Panc1 (cell line): ENCODE data around the gene BARD1. TPM values are rescaled to one million over a fixed set of nuclear protein-coding genes. Genes with fewer than 3 reads are reported as not detected.

Experiments
- ATAC-seq: fragments of 200-7000 bp; cut with Tn5 transposase; 2 replicates; pipeline ENCODE4 v1.9.1; 2020; ENCODE audit warnings: mild to moderate bottlenecking, moderate library complexity
- BruUV-seq: library from RNA; stranded (reverse); fragments of 400-500 nt; replicated peaks from 2 replicates; lab custom pipeline; 2021; lab: Mats Ljungman, UMichigan
- CTCF ChIA-PET: fragments of 300-600 bp; sonication (Branson Sonifier 250); formaldehyde crosslinking; loops from one replicate; lab custom pipeline; 2022; ENCODE audit warnings: antibody characterized with exemption; lab: Charles Lee
- POLR2A ChIA-PET: fragments of 300-600 bp; sonication (Branson Sonifier 250); formaldehyde crosslinking; loops from one replicate; lab custom pipeline; 2022; ENCODE audit warnings: antibody characterized with exemption; lab: Charles Lee
- DNase-seq: peaks from one replicate; pipeline ENCODE4 v3.0.0-alpha.2; 2010; ENCODE audit warnings: low read depth, low spot score
- H3K27ac ChIP-seq: 2 replicates; pipeline ENCODE4 v1.5.1; 2011; ENCODE audit warnings: mild to moderate bottlenecking, low read length, inconsistent platforms
- H3K27me3 ChIP-seq: fragments of 200-500 bp; sonication (Bioruptor generic); 2 replicates; pipeline ENCODE4 v1.6.0; 2014; ENCODE audit warnings: low read length, inconsistent platforms; ENCODE audit not compliant: control insufficient read depth, insufficient read depth
- H3K36me3 ChIP-seq: fragments of 200-500 bp; sonication (Bioruptor generic); 2 replicates; pipeline ENCODE4 v1.5.1; 2014; ENCODE audit warnings: inconsistent platforms, mild to moderate bottlenecking, low read length, moderate library complexity; ENCODE audit not compliant: control insufficient read depth, insufficient read depth
- H3K4me1 ChIP-seq: 2 replicates; pipeline ENCODE4 v1.5.1; 2011; ENCODE audit warnings: inconsistent platforms, mild to moderate bottlenecking, low read length, moderate library complexity; ENCODE audit not compliant: control insufficient read depth, insufficient read depth
- H3K4me3 ChIP-seq, 2 experiments: 2 replicates each; pipeline ENCODE4 v1.5.1; 2011 to 2012; ENCODE audit warnings: low read depth in 2 of 2, low read length in 2 of 2, mild to moderate bottlenecking in 2 of 2, inconsistent platforms in 1 of 2, moderate library complexity in 1 of 2
- H3K9me3 ChIP-seq: fragments of 200-500 bp; sonication (Bioruptor generic); 2 replicates; pipeline ENCODE4 v1.5.1; 2014; ENCODE audit warnings: low read depth, mild to moderate bottlenecking, inconsistent platforms, low read length, moderate library complexity; ENCODE audit not compliant: control insufficient read depth, insufficient read depth
- POLR2AphosphoS5 ChIP-seq: IDR thresholded peaks from 2 replicates; pipeline ENCODE4 v1.6.1; 2012; ENCODE audit warnings: mild to moderate bottlenecking, low read depth, low read length, moderate library complexity
- SIN3A ChIP-seq: IDR thresholded peaks from 2 replicates; pipeline ENCODE4 v1.6.1; 2012; ENCODE audit warnings: low read depth, mild to moderate bottlenecking, low read length, moderate library complexity, borderline replicate concordance; ENCODE audit not compliant: insufficient read depth
- TCF7L2 ChIP-seq: IDR thresholded peaks from 2 replicates; pipeline ENCODE4 v1.6.1; 2011; ENCODE audit warnings: mild to moderate bottlenecking, low read depth, low read length, inconsistent platforms
- in situ Hi-C: cut with HindIII; loops from 2 replicates; pipeline ENCODE4 v1.10.0; 2016; ENCODE audit warnings: low sequenced_read_pairs, low pct_unique_long_range_greater_than_20kb
- intact Hi-C: fragments of 100-400 bp; cut with micrococcal nuclease; formaldehyde crosslinking; loops from one replicate; pipeline ENCODE4 v1.10.0; 2022; ENCODE audit not compliant: unreplicated experiment
- total RNA-seq: library from RNA; stranded (reverse); gene quantifications from one replicate; pipeline ENCODE4 v1.2.1, GENCODE V29; 2021; ENCODE audit not compliant: unreplicated experiment
- TF ChIP-seq, protein P1 (sequence below), 2 experiments: IDR thresholded peaks; 2 replicates each; pipeline ENCODE4 v1.6.1; 2011 to 2012; ENCODE audit warnings: low read depth in 2 of 2, control low read depth in 1 of 2, low read length in 1 of 2, mild to moderate bottlenecking in 1 of 2, moderate library complexity in 1 of 2; ENCODE audit not compliant: insufficient read depth in 1 of 2
- TF ChIP-seq, protein P2 (sequence below): fragments of 450-650 bp; IDR thresholded peaks from 2 replicates; pipeline ENCODE4 v1.5.1; 2017; ENCODE audit warnings: mild to moderate bottlenecking

Gene BARD1
- total RNA-seq, 1 experiment from 2014 or later = 22.2 TPM

GRCh38 chr2:214676421-214677089 is 132.9 kb downstream of the BARD1 start:
- Histone ChIP-seq H3K4me3 (no peak overlapping the region), H3K4me1 (no peaks in the 10 kb centered on the region), H3K27me3 (no peaks in the 10 kb centered on the region), H3K9me3 (no peaks in the 10 kb centered on the region), H3K36me3 (no peaks in the 10 kb centered on the region), H3K27ac (no peak overlapping the region)
- CTCF ChIA-PET = no interaction called here
- intact Hi-C loops (no loop called here), in situ Hi-C loops (no loop called here)
- TF ChIP-seq POLR2AphosphoS5 = no peak
- TF ChIP-seq, protein P1, sequence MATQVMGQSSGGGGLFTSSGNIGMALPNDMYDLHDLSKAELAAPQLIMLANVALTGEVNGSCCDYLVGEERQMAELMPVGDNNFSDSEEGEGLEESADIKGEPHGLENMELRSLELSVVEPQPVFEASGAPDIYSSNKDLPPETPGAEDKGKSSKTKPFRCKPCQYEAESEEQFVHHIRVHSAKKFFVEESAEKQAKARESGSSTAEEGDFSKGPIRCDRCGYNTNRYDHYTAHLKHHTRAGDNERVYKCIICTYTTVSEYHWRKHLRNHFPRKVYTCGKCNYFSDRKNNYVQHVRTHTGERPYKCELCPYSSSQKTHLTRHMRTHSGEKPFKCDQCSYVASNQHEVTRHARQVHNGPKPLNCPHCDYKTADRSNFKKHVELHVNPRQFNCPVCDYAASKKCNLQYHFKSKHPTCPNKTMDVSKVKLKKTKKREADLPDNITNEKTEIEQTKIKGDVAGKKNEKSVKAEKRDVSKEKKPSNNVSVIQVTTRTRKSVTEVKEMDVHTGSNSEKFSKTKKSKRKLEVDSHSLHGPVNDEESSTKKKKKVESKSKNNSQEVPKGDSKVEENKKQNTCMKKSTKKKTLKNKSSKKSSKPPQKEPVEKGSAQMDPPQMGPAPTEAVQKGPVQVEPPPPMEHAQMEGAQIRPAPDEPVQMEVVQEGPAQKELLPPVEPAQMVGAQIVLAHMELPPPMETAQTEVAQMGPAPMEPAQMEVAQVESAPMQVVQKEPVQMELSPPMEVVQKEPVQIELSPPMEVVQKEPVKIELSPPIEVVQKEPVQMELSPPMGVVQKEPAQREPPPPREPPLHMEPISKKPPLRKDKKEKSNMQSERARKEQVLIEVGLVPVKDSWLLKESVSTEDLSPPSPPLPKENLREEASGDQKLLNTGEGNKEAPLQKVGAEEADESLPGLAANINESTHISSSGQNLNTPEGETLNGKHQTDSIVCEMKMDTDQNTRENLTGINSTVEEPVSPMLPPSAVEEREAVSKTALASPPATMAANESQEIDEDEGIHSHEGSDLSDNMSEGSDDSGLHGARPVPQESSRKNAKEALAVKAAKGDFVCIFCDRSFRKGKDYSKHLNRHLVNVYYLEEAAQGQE (IDR thresholded peaks at IDR 0.05; ENCODE audit: insufficient read depth in 1 of 2, low read depth in 2 of 2, low read length in 1 of 2) = no peak
- TF ChIP-seq SIN3A = no peak
- no peak for TF ChIP-seq TCF7L2
- TF ChIP-seq, protein P2, sequence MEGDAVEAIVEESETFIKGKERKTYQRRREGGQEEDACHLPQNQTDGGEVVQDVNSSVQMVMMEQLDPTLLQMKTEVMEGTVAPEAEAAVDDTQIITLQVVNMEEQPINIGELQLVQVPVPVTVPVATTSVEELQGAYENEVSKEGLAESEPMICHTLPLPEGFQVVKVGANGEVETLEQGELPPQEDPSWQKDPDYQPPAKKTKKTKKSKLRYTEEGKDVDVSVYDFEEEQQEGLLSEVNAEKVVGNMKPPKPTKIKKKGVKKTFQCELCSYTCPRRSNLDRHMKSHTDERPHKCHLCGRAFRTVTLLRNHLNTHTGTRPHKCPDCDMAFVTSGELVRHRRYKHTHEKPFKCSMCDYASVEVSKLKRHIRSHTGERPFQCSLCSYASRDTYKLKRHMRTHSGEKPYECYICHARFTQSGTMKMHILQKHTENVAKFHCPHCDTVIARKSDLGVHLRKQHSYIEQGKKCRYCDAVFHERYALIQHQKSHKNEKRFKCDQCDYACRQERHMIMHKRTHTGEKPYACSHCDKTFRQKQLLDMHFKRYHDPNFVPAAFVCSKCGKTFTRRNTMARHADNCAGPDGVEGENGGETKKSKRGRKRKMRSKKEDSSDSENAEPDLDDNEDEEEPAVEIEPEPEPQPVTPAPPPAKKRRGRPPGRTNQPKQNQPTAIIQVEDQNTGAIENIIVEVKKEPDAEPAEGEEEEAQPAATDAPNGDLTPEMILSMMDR = no peak
- no TSS peak for BruUV-seq
- ATAC-seq (no peak), DNase-seq (no peak)
- POLR2A ChIA-PET = no interaction called here
